Sigmoid colon (tissue), 4 donors: Measurements from ENCODE around the gene CASZ1.

Experiments
- EP300 ChIP-seq, 4 donors: sonication (generic); formaldehyde crosslinking; IDR thresholded peaks; one replicate each; pipeline ENCODE4 v1.6.1; 2017; ENCODE audit warnings: antibody characterized with exemption in 4 of 4
- TF ChIP-seq, protein P1 (sequence below), 4 experiments: fragments of 450-650 bp in 3 of 4; fragments of 200-600 bp in 1 of 4; IDR thresholded peaks; one replicate each; pipeline ENCODE4 v1.5.1; 2016 to 2019; ENCODE audit warnings: antibody characterized with exemption in 4 of 4, mild to moderate bottlenecking in 3 of 4, moderate library complexity in 2 of 4

DNA sequence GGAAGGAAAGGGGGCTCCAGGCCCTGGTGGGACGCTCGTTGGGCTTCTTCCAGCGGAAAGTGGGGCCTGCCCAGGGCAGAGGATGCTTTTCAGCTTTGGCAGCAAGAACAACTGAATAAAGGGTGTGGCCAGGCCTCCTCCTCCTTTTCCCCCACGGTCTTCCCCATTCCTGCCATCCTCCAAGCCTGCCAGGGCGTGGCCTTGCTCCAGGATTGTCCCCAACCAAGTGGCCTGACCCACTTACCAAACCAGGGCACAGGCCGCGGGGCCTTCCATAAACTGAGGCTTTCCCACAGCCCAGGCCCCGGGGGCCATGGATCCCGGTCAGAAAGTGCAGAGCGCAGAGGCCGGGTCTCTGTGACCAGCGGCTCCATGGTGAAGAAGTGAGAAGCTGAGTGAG lies 33.6 kb downstream of the CASZ1 start:
- TF ChIP-seq, protein P1, sequence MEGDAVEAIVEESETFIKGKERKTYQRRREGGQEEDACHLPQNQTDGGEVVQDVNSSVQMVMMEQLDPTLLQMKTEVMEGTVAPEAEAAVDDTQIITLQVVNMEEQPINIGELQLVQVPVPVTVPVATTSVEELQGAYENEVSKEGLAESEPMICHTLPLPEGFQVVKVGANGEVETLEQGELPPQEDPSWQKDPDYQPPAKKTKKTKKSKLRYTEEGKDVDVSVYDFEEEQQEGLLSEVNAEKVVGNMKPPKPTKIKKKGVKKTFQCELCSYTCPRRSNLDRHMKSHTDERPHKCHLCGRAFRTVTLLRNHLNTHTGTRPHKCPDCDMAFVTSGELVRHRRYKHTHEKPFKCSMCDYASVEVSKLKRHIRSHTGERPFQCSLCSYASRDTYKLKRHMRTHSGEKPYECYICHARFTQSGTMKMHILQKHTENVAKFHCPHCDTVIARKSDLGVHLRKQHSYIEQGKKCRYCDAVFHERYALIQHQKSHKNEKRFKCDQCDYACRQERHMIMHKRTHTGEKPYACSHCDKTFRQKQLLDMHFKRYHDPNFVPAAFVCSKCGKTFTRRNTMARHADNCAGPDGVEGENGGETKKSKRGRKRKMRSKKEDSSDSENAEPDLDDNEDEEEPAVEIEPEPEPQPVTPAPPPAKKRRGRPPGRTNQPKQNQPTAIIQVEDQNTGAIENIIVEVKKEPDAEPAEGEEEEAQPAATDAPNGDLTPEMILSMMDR (IDR thresholded peaks at IDR 0.05) = no peak
- TF ChIP-seq EP300 (IDR thresholded peaks at IDR 0.05) = no peak
